IMR-90 (cell line): Measurements from ENCODE around the gene RPS8. TPM values are rescaled to one million over a fixed set of nuclear protein-coding genes. Genes with fewer than 3 reads are reported as not detected.

ENCODE experiments used
- ATAC-seq: fragments of 200-7000 bp; cut with Tn5 transposase; 2 replicates; pipeline ENCODE4 v1.9.1; 2020; ENCODE audit warnings: low read depth, mild to moderate bottlenecking, moderate library complexity
- BruUV-seq: library from RNA; stranded (reverse); fragments of 400-500 nt; replicated peaks from 2 replicates; lab custom pipeline; 2021; lab: Mats Ljungman, UMichigan
- CTCF ChIA-PET: fragments of 300-600 bp; formaldehyde crosslinking; extraction: SDS; loops from one replicate; lab custom pipeline; 2021; ENCODE audit warnings: antibody characterized with exemption; lab: Yijun Ruan, JAX
- POLR2A ChIA-PET: fragments of 300-600 bp; sonication (Branson Sonifier 250); formaldehyde crosslinking; loops from one replicate; lab custom pipeline; 2022; ENCODE audit warnings: antibody characterized with exemption; ENCODE audit not compliant: unreplicated experiment; lab: Charles Lee
- DNase-seq: peaks from one replicate; pipeline ENCODE4 v3.0.0; 2013
- H2AFZ ChIP-seq: replicated peaks from 2 replicates; pipeline ENCODE3; 2013; ENCODE audit warnings: low read length, mild to moderate bottlenecking; ENCODE audit not compliant: poor library complexity
- H2AK5ac ChIP-seq: 2 replicates; pipeline ENCODE4 v1.6.1; 2013; ENCODE audit warnings: low read depth, low read length, inconsistent platforms
- H2AK9ac ChIP-seq: replicated peaks from 2 replicates; pipeline ENCODE3; 2013; ENCODE audit warnings: mild to moderate bottlenecking, low read depth, low read length, moderate library complexity; ENCODE audit not compliant: poor library complexity
- H2BK120ac ChIP-seq: 2 replicates; pipeline ENCODE4 v1.6.1; 2013; ENCODE audit warnings: low read depth, low read length, inconsistent platforms
- H2BK15ac ChIP-seq: 3 replicates; pipeline ENCODE4 v1.6.1; 2013; ENCODE audit warnings: low read depth, low read length, inconsistent platforms
- H2BK20ac ChIP-seq: 2 replicates; pipeline ENCODE4 v1.6.1; 2013; ENCODE audit warnings: low read depth, mild to moderate bottlenecking, inconsistent platforms, low read length, moderate library complexity
- H2BK5ac ChIP-seq: 2 replicates; pipeline ENCODE4 v1.6.1; 2013; ENCODE audit warnings: mild to moderate bottlenecking, low read depth, low read length, inconsistent platforms; ENCODE audit not compliant: poor library complexity, severe bottlenecking
- H3K14ac ChIP-seq: replicated peaks from 2 replicates; pipeline ENCODE4 v1.6.1; 2013; ENCODE audit warnings: low read depth, low read length, inconsistent platforms
- H3K18ac ChIP-seq: 2 replicates; pipeline ENCODE4 v1.6.1; 2013; ENCODE audit warnings: low read depth, low read length, control low read depth
- H3K23ac ChIP-seq: 2 replicates; pipeline ENCODE4 v1.6.1; 2013; ENCODE audit warnings: low read depth, low read length, inconsistent platforms
- H3K27ac ChIP-seq: 2 replicates; pipeline ENCODE4 v1.5.1; 2013; ENCODE audit warnings: mild to moderate bottlenecking, control low read depth, low read length; ENCODE audit not compliant: insufficient read depth
- H3K27me3 ChIP-seq: 2 replicates; pipeline ENCODE4 v1.6.1; 2013; ENCODE audit warnings: low read length; ENCODE audit not compliant: control insufficient read depth, insufficient read depth
- H3K36me3 ChIP-seq: 2 replicates; pipeline ENCODE4 v1.6.1; 2013; ENCODE audit warnings: low read length, mixed read lengths; ENCODE audit not compliant: control insufficient read depth, insufficient read depth
- H3K4ac ChIP-seq: 2 replicates; pipeline ENCODE4 v1.6.1; 2013; ENCODE audit warnings: low read depth, low read length, inconsistent platforms
- H3K4me1 ChIP-seq: 2 replicates; pipeline ENCODE4 v1.6.1; 2013; ENCODE audit warnings: low read length, mixed read lengths; ENCODE audit not compliant: control insufficient read depth, insufficient read depth
- H3K4me2 ChIP-seq: 2 replicates; pipeline ENCODE4 v1.6.1; 2013; ENCODE audit warnings: low read depth, mild to moderate bottlenecking, control low read depth, low read length, moderate library complexity
- H3K4me3 ChIP-seq: 2 replicates; pipeline ENCODE4 v1.5.1; 2013; ENCODE audit warnings: low read depth, mild to moderate bottlenecking, control low read depth, low read length, moderate library complexity; ENCODE audit not compliant: insufficient read depth
- H3K56ac ChIP-seq: 2 replicates; pipeline ENCODE4 v1.6.1; 2013; ENCODE audit warnings: low read length, inconsistent platforms; ENCODE audit not compliant: insufficient read depth; ENCODE audit errors: extremely low read depth
- H3K79me1 ChIP-seq, 2 experiments: 2 replicates each; pipeline ENCODE4 v1.6.1; 2013; ENCODE audit warnings: low read length in 2 of 2, inconsistent platforms in 1 of 2, low read depth in 1 of 2
- H3K9ac ChIP-seq: 2 replicates; pipeline ENCODE4 v1.6.1; 2013; ENCODE audit warnings: low read depth, low read length, control low read depth
- H3K9me1 ChIP-seq: 2 replicates; pipeline ENCODE4 v1.6.1; 2013; ENCODE audit warnings: low read length, inconsistent platforms; ENCODE audit not compliant: insufficient read depth
- H3K9me3 ChIP-seq: 2 replicates; pipeline ENCODE4 v1.6.1; 2013; ENCODE audit warnings: low read length; ENCODE audit not compliant: control insufficient read depth, insufficient read depth
- H4K20me1 ChIP-seq: 2 replicates; pipeline ENCODE4 v1.6.1; 2013; ENCODE audit warnings: low read length, inconsistent platforms; ENCODE audit not compliant: insufficient read depth
- H4K5ac ChIP-seq: 2 replicates; pipeline ENCODE4 v1.6.1; 2013; ENCODE audit warnings: mild to moderate bottlenecking, low read depth, low read length, control low read depth
- H4K8ac ChIP-seq, 2 experiments: 2 replicates each; pipeline ENCODE4 v1.6.1; 2013; ENCODE audit warnings: low read depth in 2 of 2, low read length in 2 of 2, control low read depth in 1 of 2, inconsistent platforms in 1 of 2
- H4K91ac ChIP-seq: 2 replicates; pipeline ENCODE4 v1.6.1; 2013; ENCODE audit warnings: low read depth, low read length, inconsistent platforms; ENCODE audit not compliant: insufficient read depth
- BHLHE40 ChIP-seq: fragments of 150-350 bp; IDR thresholded peaks from 2 replicates; pipeline ENCODE4 v1.6.1; 2016; ENCODE audit warnings: mild to moderate bottlenecking, low read depth, low read length
- CEBPB ChIP-seq: IDR thresholded peaks from 2 replicates; pipeline ENCODE4 v1.6.1; 2012; ENCODE audit warnings: low read depth, low read length, improper control_type of control experiment
- CHD1 ChIP-seq: IDR thresholded peaks from 2 replicates; pipeline ENCODE4 v1.6.1; 2012; ENCODE audit warnings: low read depth, low read length, improper control_type of control experiment
- CTCF ChIP-seq: conservative IDR thresholded peaks from 2 replicates; pipeline ENCODE4 v1.5.1; 2012; ENCODE audit warnings: mild to moderate bottlenecking, low read depth, low read length, improper control_type of control experiment
- ELK1 ChIP-seq: fragments of 150-350 bp; IDR thresholded peaks from 2 replicates; pipeline ENCODE4 v1.6.1; 2016; ENCODE audit warnings: low read depth, mild to moderate bottlenecking, low read length, moderate library complexity, borderline replicate concordance
- FOS ChIP-seq: fragments of 150-350 bp; IDR thresholded peaks from 2 replicates; pipeline ENCODE4 v1.6.1; 2016; ENCODE audit warnings: low read depth, low read length
- MAFK ChIP-seq: IDR thresholded peaks from 2 replicates; pipeline ENCODE4 v1.6.1; 2012; ENCODE audit warnings: low read depth, low read length, improper control_type of control experiment
- MXI1 ChIP-seq: IDR thresholded peaks from 2 replicates; pipeline ENCODE4 v1.6.1; 2012; ENCODE audit warnings: low read depth, mild to moderate bottlenecking, low read length, moderate library complexity, borderline replicate concordance
- NFE2L2 ChIP-seq: fragments of 150-350 bp; IDR thresholded peaks from 2 replicates; pipeline ENCODE4 v1.6.1; 2016; ENCODE audit warnings: low read depth, mild to moderate bottlenecking, low read length
- POLR2A ChIP-seq: IDR thresholded peaks from 2 replicates; pipeline ENCODE4 v1.6.1; 2012; ENCODE audit warnings: mild to moderate bottlenecking, low read depth, low read length
- RAD21 ChIP-seq: IDR thresholded peaks from 2 replicates; pipeline ENCODE4 v1.6.1; 2012; ENCODE audit warnings: low read length, improper control_type of control experiment
- RCOR1 ChIP-seq: IDR thresholded peaks from 2 replicates; pipeline ENCODE4 v1.6.1; 2012; ENCODE audit warnings: mild to moderate bottlenecking, low read length, improper control_type of control experiment; ENCODE audit not compliant: insufficient replicate concordance
- RFX5 ChIP-seq: IDR thresholded peaks from 2 replicates; pipeline ENCODE4 v1.8.0; 2012; ENCODE audit warnings: low read depth, mild to moderate bottlenecking, low read length, moderate library complexity
- SMC3 ChIP-seq: fragments of 150-350 bp; IDR thresholded peaks from 2 replicates; pipeline ENCODE4 v1.6.1; 2016; ENCODE audit warnings: low read depth, mild to moderate bottlenecking, antibody characterized with exemption, low read length, moderate library complexity
- WGBS, 2 experiments: methylation state at CpG; one replicate each; pipeline versions ENCODE4 v1.1.5 to v1.1.7; 2013; ENCODE audit warnings: missing lambda C conversion rate in 2 of 2; ENCODE audit not compliant: insufficient read length in 1 of 2; ENCODE audit errors: extremely low coverage in 2 of 2; 5-methylcytosine and 5-hydroxymethylcytosine counted together
- dilution Hi-C: fragments of 300-500 bp; cut with HindIII; formaldehyde crosslinking; loops from one replicate; pipeline ENCODE4 v1.14.3; 2018; ENCODE audit warnings: low sequenced_read_pairs; ENCODE audit not compliant: unreplicated experiment
- in situ Hi-C: fragments of 300-500 bp; cut with MboI; formaldehyde crosslinking; loops from 3 replicates; pipeline ENCODE4 v1.14.3; 2019; ENCODE audit warnings: low sequenced_read_pairs, inconsistent platforms, mixed read lengths
- intact Hi-C: fragments of 100-400 bp; cut with micrococcal nuclease; formaldehyde crosslinking; loops from 2 replicates; pipeline ENCODE4 v1.10.0; 2022
- polyA plus RNA-seq, 3 experiments: library from polyadenylated mRNA; depleted of rRNA; stranded (reverse); fragments of >200 nt; gene quantifications; 2 replicates each; pipeline ENCODE4 v1.2.3, GENCODE V29; 2012; ENCODE audit warnings: low replicate concordance in 1 of 3
- total RNA-seq: library from RNA; depleted of rRNA; stranded (reverse); fragments of >200 nt; gene quantifications from 2 replicates; pipeline ENCODE4 v1.2.3, GENCODE V29; 2012

RPS8 gene
- total and polyA plus RNA-seq, 2 of the 4 experiments (the other 2 are of a cell fraction) = 2,171 to 2,255 TPM

- CTCF ChIA-PET = interaction anchor here (1.9 kb wide), 1 partner anchor 18 kb away, joined by 8 read pairs; the partner anchor contains the start of gene PLK3
- ATAC-seq = no peak
Observed at GRCh38 chr1:44817771-44818495, 42.6 kb downstream of the RPS8 start.

More at GRCh38 chr1:44817771-44818495, 42.6 kb downstream of the RPS8 start:
- Histone ChIP-seq H2AK9ac (no peak overlapping the region), H4K20me1 (peaks cover 8% of the 10 kb centered on the region; the same call in 1 of the 2 replicates), H3K9me3 (no peaks in the 10 kb centered on the region), H3K23ac (no peak overlapping the region), H3K9ac (no peak overlapping the region), H2BK5ac (no peak overlapping the region), H3K18ac (no peak overlapping the region), H2BK120ac (no peak overlapping the region), H3K36me3 (no peaks in the 10 kb centered on the region), H3K4me2 (no peak overlapping the region), H4K5ac (no peak overlapping the region), H4K8ac (0 out of 4 replicates have a peak overlapping the region, but pooled peaks of 1 of the 2 experiments have one; percentile 5), H3K14ac (0 out of 2 replicates have a peak overlapping the region, but pooled peaks have one; percentile 50), H3K27ac (no peak overlapping the region), H3K4me1 (peaks cover 10% of the 10 kb centered on the region), H3K27me3 (no peaks in the 10 kb centered on the region), H3K56ac (no peak overlapping the region), H2BK20ac (no peak overlapping the region; the same call in 1 of the 2 replicates), H2AK5ac (peak overlapping the region; percentile 78; the same call in 1 of the 2 replicates), H3K79me1 (peaks cover 2 to 12% of the 10 kb centered on the region in 2 experiments; a peak in 1 of 4 replicates), H2BK15ac (no peak overlapping the region; the same call in 2 of the 3 replicates), H3K9me1 (peaks cover 3% of the 10 kb centered on the region; the same call in 1 of the 2 replicates), H3K4ac (no peak overlapping the region), H2AFZ (no peak overlapping the region), H3K4me3 (no peak overlapping the region), H4K91ac (peak overlapping the region; percentile 9; the same call in 1 of the 2 replicates)
- TF ChIP-seq POLR2A (no peak), MXI1 (no peak), RAD21 (no peak), CTCF (no peak), RFX5 (no peak), FOS (no peak), MAFK (no peak), ELK1 (no peak), RCOR1 (no peak), CEBPB (no peak), BHLHE40 (no peak), SMC3 (no peak), NFE2L2 (no peak), CHD1 (no peak)
- no TSS peak for BruUV-seq
- dilution Hi-C loops (no loop called here), intact Hi-C loops (loop anchor here (2.0 kb wide), 1 partner anchor 19 kb away; no protein-coding TSS in a partner anchor), in situ Hi-C loops (no loop called here)
- POLR2A ChIA-PET = interaction anchor here (0.6 to 3.2 kb wide), 2 partner anchors 10 to 86 kb away, joined by 5 to 30 read pairs; partner anchors contain the start of genes BTBD19 and DYNLT4
- no CpG with 5 or more reads among the region's 11 CpGs for WGBS, 2 experiments
- DNase-seq = no peak
